OCI-LY7 (cell line): ENCODE data around the gene TOPAZ1. TPM values are rescaled to one million over a fixed set of nuclear protein-coding genes. Genes with fewer than 3 reads are reported as not detected.
A peak's percentile ranks its signal among the peaks of the same experiment; 100 is the strongest.

ENCODE experiments used
- Bru-seq: library from RNA; stranded (reverse); fragments of 400-500 nt; gene quantifications from one replicate; lab custom pipeline; 2021; lab: Mats Ljungman, UMichigan
- BruChase-seq, 2 experiments: library from RNA; stranded (reverse); fragments of 400-500 nt; gene quantifications; one replicate each; lab custom pipeline; 2021; lab: Mats Ljungman, UMichigan
- BruUV-seq: library from RNA; stranded (reverse); fragments of 400-500 nt; replicated peaks from 2 replicates; lab custom pipeline; 2021; lab: Mats Ljungman, UMichigan
- CTCF ChIA-PET: fragments of 300-600 bp; sonication (Branson Sonifier 250); formaldehyde crosslinking; loops from one replicate; lab custom pipeline; 2022; ENCODE audit warnings: antibody characterized with exemption; ENCODE audit not compliant: unreplicated experiment; lab: Charles Lee
- POLR2A ChIA-PET: fragments of 300-600 bp; sonication (Branson Sonifier 250); formaldehyde crosslinking; loops from one replicate; lab custom pipeline; 2022; ENCODE audit warnings: antibody characterized with exemption; lab: Charles Lee
- DNase-seq: peaks from one replicate; pipeline ENCODE4 v3.0.0-alpha.2; 2015; ENCODE audit warnings: low spot score
- H2AFZ ChIP-seq: fragments of 200-600 bp; sonication (generic), shearing (Covaris generic); 2 replicates; pipeline ENCODE4 v1.6.1; 2014; ENCODE audit warnings: mild to moderate bottlenecking, antibody characterized with exemption, low read length, moderate library complexity
- H3K27ac ChIP-seq: fragments of 200-600 bp; sonication (generic); 2 replicates; pipeline ENCODE4 v1.5.1; 2014; ENCODE audit warnings: mixed run types, low read depth, mild to moderate bottlenecking, moderate library complexity, low read length, inconsistent platforms; ENCODE audit not compliant: poor library complexity, severe bottlenecking
- H3K36me3 ChIP-seq: fragments of 200-600 bp; sonication (generic); 2 replicates; pipeline ENCODE4 v1.6.1; 2014; ENCODE audit warnings: mild to moderate bottlenecking, antibody characterized with exemption, low read length, moderate library complexity, mixed read lengths; ENCODE audit not compliant: insufficient read depth
- H3K4me1 ChIP-seq: fragments of 200-600 bp; sonication (generic); 2 replicates; pipeline ENCODE4 v1.5.1; 2014; ENCODE audit warnings: mild to moderate bottlenecking, low read length; ENCODE audit not compliant: insufficient read depth, poor library complexity, severe bottlenecking
- H3K4me2 ChIP-seq: fragments of 200-600 bp; sonication (generic); 2 replicates; pipeline ENCODE4 v1.6.1; 2014; ENCODE audit warnings: mild to moderate bottlenecking, low read length
- H3K4me3 ChIP-seq: fragments of 200-600 bp; sonication (generic); 2 replicates; pipeline ENCODE4 v1.5.1; 2014; ENCODE audit warnings: mild to moderate bottlenecking, low read depth, low read length; ENCODE audit not compliant: poor library complexity, severe bottlenecking
- H3K79me2 ChIP-seq: fragments of 200-600 bp; sonication (generic); 2 replicates; pipeline ENCODE4 v1.6.1; 2016; ENCODE audit warnings: low read depth, mild to moderate bottlenecking, low read length, moderate library complexity, mixed read lengths; ENCODE audit not compliant: insufficient read depth
- H3K9me2 ChIP-seq: fragments of 200-600 bp; sonication (generic); 2 replicates; pipeline ENCODE4 v1.6.1; 2016; ENCODE audit warnings: mild to moderate bottlenecking, low read length, mixed read lengths; ENCODE audit not compliant: insufficient read depth
- H3K9me3 ChIP-seq: fragments of 200-600 bp; sonication (generic); 2 replicates; pipeline ENCODE4 v1.6.1; 2014; ENCODE audit warnings: mild to moderate bottlenecking, mixed run types, low read length, mixed read lengths
- H4K20me1 ChIP-seq: fragments of 200-600 bp; sonication (generic); 2 replicates; pipeline ENCODE4 v1.6.1; 2014; ENCODE audit warnings: mild to moderate bottlenecking, antibody characterized with exemption, low read length, moderate library complexity, mixed read lengths; ENCODE audit not compliant: insufficient read depth
- CTCF ChIP-seq: fragments of 200-600 bp; sonication (generic); conservative IDR thresholded peaks from 2 replicates; pipeline ENCODE4 v1.5.1; 2014; ENCODE audit warnings: mild to moderate bottlenecking, antibody characterized with exemption, low read length, moderate library complexity, mixed read lengths
- EZH2phosphoT487 ChIP-seq: fragments of 200-600 bp; sonication (generic); IDR thresholded peaks from 2 replicates; pipeline ENCODE4 v1.6.1; 2018; ENCODE audit warnings: low read depth, borderline replicate concordance, mild to moderate bottlenecking, mixed run types, antibody characterized with exemption, low read length, moderate library complexity, mixed read lengths
- intact Hi-C: fragments of 100-400 bp; cut with micrococcal nuclease; formaldehyde crosslinking; loops from one replicate; pipeline ENCODE4 v1.10.0; 2022; ENCODE audit not compliant: unreplicated experiment
- long read RNA-seq: library from polyadenylated mRNA; stranded (forward); transcript quantifications from one replicate; pipeline ENCODE4 v2.0.0, GENCODE V29; 2022
- total RNA-seq, 2 experiments: library from RNA; depleted of rRNA in 1 of 2; stranded (reverse); fragments of >200 nt in 1 of 2; shearing (Covaris generic) in 1 of 2; gene quantifications; 2 replicates each; pipeline ENCODE4 v1.2.3, GENCODE V29; 2014 to 2022

The TOPAZ1 gene
- total RNA-seq (2014; rRNA removed; shearing (Covaris generic)), result not detected in 2 replicates
- not detected in 2 replicates for total RNA-seq (2022)
- Bru-seq, nascent RNA, result percentile 2 among the genes with signal in this experiment
- not detected for BruChase-seq, experiment 1, labeled RNA remaining after a 6-hour chase
- percentile 2 among the genes with signal in this experiment for BruChase-seq, experiment 2, labeled RNA remaining after a 2-hour chase
- long read RNA-seq, result 0 reads

GRCh38 chr3:44241706-44242105 lies at the start of gene TOPAZ1:
TSS of gene TOPAZ1 (plus strand) at chr3:44241886. CDS start at chr3:44242054, 168 bp downstream.
- no peaks in the 10 kb centered on the region for H3K9me3 ChIP-seq
- H3K4me1 ChIP-seq, result no peaks in the 10 kb centered on the region
- H3K36me3 ChIP-seq, result no peaks in the 10 kb centered on the region
- BruUV-seq, result no TSS peak
- no peak within 1 kb of the TSS for H3K4me2 ChIP-seq
- no peaks in the 10 kb centered on the region for H3K79me2 ChIP-seq
- H3K4me3 ChIP-seq, result no peak within 1 kb of the TSS
- H4K20me1 ChIP-seq, result no peaks in the 10 kb centered on the region
- POLR2A ChIA-PET, result interaction anchor here (0.7 kb wide), 1 partner anchor 225 kb away, joined by 3 read pairs; no protein-coding TSS in a partner anchor
- no peak within 1 kb of the TSS for H2AFZ ChIP-seq
- intact Hi-C loops, result no loop called here
- TF ChIP-seq CTCF, result no peak
- TF ChIP-seq EZH2phosphoT487, result no peak
- DNase-seq, result no peak
- CTCF ChIA-PET, result no interaction called here
- no peaks in the 10 kb centered on the region for H3K9me2 ChIP-seq
- no peak within 1 kb of the TSS for H3K27ac ChIP-seq

- H3K9me3 ChIP-seq, result no peaks in the 10 kb centered on the region
- DNase-seq, result peak; percentile 79
- H3K9me2 ChIP-seq, result no peaks in the 10 kb centered on the region
- BruUV-seq, result no TSS peak
- no peaks in the 10 kb centered on the region for H3K4me1 ChIP-seq
- no peak overlapping the region for H3K27ac ChIP-seq
- no peak overlapping the region for H2AFZ ChIP-seq
- peak; percentile 91 for TF ChIP-seq CTCF
- TF ChIP-seq EZH2phosphoT487, result no peak
- POLR2A ChIA-PET, result interaction anchor here (0.7 kb wide), 2 partner anchors 351 to 376 kb away, joined by 3 read pairs; no protein-coding TSS in a partner anchor
- CTCF ChIA-PET, result interaction anchor here (0.5 to 1.0 kb wide), 2 partner anchors 343 to 843 kb away, joined by 3 to 5 read pairs; no protein-coding TSS in a partner anchor
- no peaks in the 10 kb centered on the region for H3K36me3 ChIP-seq
- no peaks in the 10 kb centered on the region for H3K79me2 ChIP-seq
- no peak overlapping the region for H3K4me2 ChIP-seq
- H3K4me3 ChIP-seq, result no peak overlapping the region
- intact Hi-C loops, result loop anchor here (1.0 to 5.0 kb wide), 5 partner anchors 202 to 651 kb away; no protein-coding TSS in a partner anchor
- no peaks in the 10 kb centered on the region for H4K20me1 ChIP-seq
Observed at GRCh38 chr3:44198284-44199269, 43.1 kb upstream of the TOPAZ1 start.
